Sigmoid colon (tissue), 3 donors: Measurements from ENCODE around the gene FOXI2.

Experiments used
- POLR2A ChIP-seq, 2 donors: fragments of 450-650 bp; IDR thresholded peaks; one replicate each; pipeline ENCODE4 v1.6.1; 2016; ENCODE audit warnings: antibody characterized with exemption in 2 of 2, mild to moderate bottlenecking in 2 of 2, moderate library complexity in 2 of 2
- TF ChIP-seq, protein P1 (sequence below), 4 experiments: fragments of 450-650 bp in 3 of 4; fragments of 200-600 bp in 1 of 4; IDR thresholded peaks; one replicate each; pipeline ENCODE4 v1.5.1; 2016 to 2019; ENCODE audit warnings: antibody characterized with exemption in 4 of 4, mild to moderate bottlenecking in 3 of 4, moderate library complexity in 2 of 4

DNA sequence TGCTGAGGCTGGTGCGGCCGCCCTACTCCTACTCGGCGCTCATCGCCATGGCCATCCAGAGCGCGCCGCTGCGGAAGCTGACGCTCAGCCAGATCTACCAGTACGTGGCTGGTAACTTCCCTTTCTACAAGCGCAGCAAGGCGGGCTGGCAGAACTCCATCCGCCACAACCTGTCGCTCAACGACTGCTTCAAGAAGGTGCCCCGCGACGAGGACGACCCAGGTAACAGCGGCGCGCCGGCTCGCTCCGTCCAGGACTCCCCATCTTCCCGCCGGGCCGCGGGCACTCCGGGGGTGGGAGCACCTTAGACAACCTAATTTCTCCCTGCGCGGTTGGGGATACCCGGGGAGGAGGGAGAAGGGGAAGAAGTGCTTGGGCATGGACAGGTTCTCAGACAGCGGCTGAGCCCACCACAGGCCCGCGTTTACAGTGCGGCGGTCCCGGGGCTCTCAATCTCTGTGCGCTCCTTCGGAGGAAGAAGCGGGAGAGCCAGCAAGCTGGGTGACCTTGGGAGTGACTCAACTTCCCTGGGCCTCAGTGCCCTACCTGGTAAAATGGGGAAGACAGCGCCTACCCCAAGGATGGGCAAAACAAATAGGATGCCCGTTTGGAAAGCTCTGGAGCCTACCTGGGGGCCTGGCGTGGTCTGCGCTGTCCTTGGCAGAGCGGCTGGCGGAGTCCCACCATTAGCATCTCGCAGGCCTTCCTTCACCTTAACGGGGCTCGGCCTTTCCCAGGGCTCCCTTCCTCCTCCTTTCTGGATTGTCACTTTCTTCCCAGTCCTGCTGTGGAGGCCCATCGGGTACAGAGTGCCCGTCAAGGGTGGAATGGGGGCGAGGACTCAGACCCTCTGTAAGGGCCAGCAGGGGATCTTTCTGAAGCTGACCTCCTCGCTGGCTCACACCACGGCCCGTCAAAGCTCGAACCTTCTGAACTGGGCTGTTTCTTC is 852 bp downstream of the FOXI2 start:
- no peak for TF ChIP-seq POLR2A (IDR thresholded peaks at IDR 0.05)
- TF ChIP-seq, protein P1, sequence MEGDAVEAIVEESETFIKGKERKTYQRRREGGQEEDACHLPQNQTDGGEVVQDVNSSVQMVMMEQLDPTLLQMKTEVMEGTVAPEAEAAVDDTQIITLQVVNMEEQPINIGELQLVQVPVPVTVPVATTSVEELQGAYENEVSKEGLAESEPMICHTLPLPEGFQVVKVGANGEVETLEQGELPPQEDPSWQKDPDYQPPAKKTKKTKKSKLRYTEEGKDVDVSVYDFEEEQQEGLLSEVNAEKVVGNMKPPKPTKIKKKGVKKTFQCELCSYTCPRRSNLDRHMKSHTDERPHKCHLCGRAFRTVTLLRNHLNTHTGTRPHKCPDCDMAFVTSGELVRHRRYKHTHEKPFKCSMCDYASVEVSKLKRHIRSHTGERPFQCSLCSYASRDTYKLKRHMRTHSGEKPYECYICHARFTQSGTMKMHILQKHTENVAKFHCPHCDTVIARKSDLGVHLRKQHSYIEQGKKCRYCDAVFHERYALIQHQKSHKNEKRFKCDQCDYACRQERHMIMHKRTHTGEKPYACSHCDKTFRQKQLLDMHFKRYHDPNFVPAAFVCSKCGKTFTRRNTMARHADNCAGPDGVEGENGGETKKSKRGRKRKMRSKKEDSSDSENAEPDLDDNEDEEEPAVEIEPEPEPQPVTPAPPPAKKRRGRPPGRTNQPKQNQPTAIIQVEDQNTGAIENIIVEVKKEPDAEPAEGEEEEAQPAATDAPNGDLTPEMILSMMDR (IDR thresholded peaks at IDR 0.05): no peak
